HepG2 (cell line): ENCODE data around the gene NBR1. TPM values are rescaled to one million over a fixed set of nuclear protein-coding genes. Genes with fewer than 3 reads are reported as not detected.

Experiments used
- ATAC-seq: fragments of 200-7000 bp; cut with Tn5 transposase; 3 replicates; pipeline ENCODE4 v1.9.1; 2020; ENCODE audit warnings: mild to moderate bottlenecking, moderate library complexity
- BruUV-seq: library from RNA; stranded (reverse); fragments of 400-500 nt; replicated peaks from 2 replicates; lab custom pipeline; 2021; lab: Mats Ljungman, UMichigan
- CTCF ChIA-PET: fragments of 300-600 bp; formaldehyde crosslinking; extraction: SDS; loops from one replicate; lab custom pipeline; 2021; ENCODE audit warnings: low total read pairs, inconsistent platforms, low intra/inter-chr PET ratio; lab: Yijun Ruan, JAX
- POLR2A ChIA-PET: fragments of 350-600 bp; sonication (Branson Sonifier 250); formaldehyde crosslinking; loops from one replicate; lab custom pipeline; 2020; ENCODE audit warnings: antibody characterized with exemption, inconsistent platforms; lab: Yijun Ruan, JAX
- DNase-seq: peaks from one replicate; pipeline ENCODE4 v3.0.0-alpha.2; 2015; ENCODE audit warnings: low spot score
- FAIRE-seq: peaks from 3 replicates; lab custom pipeline; 2011; peaks lifted over from hg19 to GRCh38; lab: Jason Lieb, UNC
- H2AFZ ChIP-seq: one replicate; pipeline ENCODE4 v1.6.1; 2011; ENCODE audit warnings: low read length, inconsistent platforms
- H3K27ac ChIP-seq: fragments of 300-600 bp; 3 replicates; pipeline ENCODE4 v1.8.0; 2011; ENCODE audit warnings: mixed run types, mild to moderate bottlenecking, mixed read lengths, low read length, inconsistent platforms; ENCODE audit not compliant: insufficient read depth; ENCODE audit errors: extremely low read length
- H3K27me3 ChIP-seq, 2 experiments: fragments of 200-600 bp in 1 of 2; 2 replicates in 1 of 2; 3 replicates in 1 of 2; pipeline versions ENCODE4 v1.6.0 to v1.8.0; 2011; ENCODE audit warnings: low read length in 2 of 2, mild to moderate bottlenecking in 2 of 2, moderate library complexity in 2 of 2, inconsistent platforms in 1 of 2; ENCODE audit not compliant: insufficient read depth in 2 of 2, control insufficient read depth in 1 of 2
- H3K36me3 ChIP-seq, 2 experiments: fragments of 200-600 bp in 1 of 2; replicated peaks in 1 of 2; 2 replicates in 1 of 2; 3 replicates in 1 of 2; pipeline versions ENCODE4 v1.5.1 to v1.8.0; 2011; ENCODE audit warnings: low read length in 2 of 2, inconsistent platforms in 1 of 2; ENCODE audit not compliant: insufficient read depth in 2 of 2, control insufficient read depth in 1 of 2
- H3K4me1 ChIP-seq: 2 replicates; pipeline ENCODE4 v1.5.1; 2012; ENCODE audit warnings: low read length, inconsistent platforms; ENCODE audit not compliant: insufficient read depth
- H3K4me2 ChIP-seq: 2 replicates; pipeline ENCODE4 v1.6.0; 2011; ENCODE audit warnings: low read depth, low read length, inconsistent platforms
- H3K4me3 ChIP-seq, 3 experiments: fragments of 200-600 bp in 1 of 3; sonication (generic), shearing (Covaris generic) in 1 of 3; replicated peaks in 1 of 3; 2 replicates each; pipeline ENCODE4 v1.5.1; 2011 to 2016; ENCODE audit warnings: low read length in 3 of 3, inconsistent platforms in 2 of 3, low read depth in 2 of 3, mild to moderate bottlenecking in 2 of 3, control low read depth in 1 of 3, mixed read lengths in 1 of 3; ENCODE audit not compliant: insufficient read depth in 1 of 3
- H3K79me2 ChIP-seq: one replicate; pipeline ENCODE4 v1.6.1; 2011; ENCODE audit warnings: low read length, inconsistent platforms; ENCODE audit not compliant: insufficient read depth
- H3K9ac ChIP-seq: 2 replicates; pipeline ENCODE4 v1.6.0; 2011; ENCODE audit warnings: mild to moderate bottlenecking, low read depth, low read length, inconsistent platforms; ENCODE audit not compliant: insufficient read depth
- H3K9me3 ChIP-seq: 2 replicates; pipeline ENCODE4 v1.5.1; 2012; ENCODE audit warnings: mild to moderate bottlenecking, low read length
- H4K20me1 ChIP-seq: 2 replicates; pipeline ENCODE4 v1.6.0; 2011; ENCODE audit warnings: inconsistent platforms, mild to moderate bottlenecking, low read length, moderate library complexity; ENCODE audit not compliant: insufficient read depth
- CREB1 ChIP-seq, 2 experiments: fragments of 450-650 bp in 1 of 2; IDR thresholded peaks; 2 replicates each; pipeline ENCODE4 v1.6.1; 2016 to 2017; ENCODE audit warnings: control low read depth in 1 of 2, mild to moderate bottlenecking in 1 of 2, missing compliant biosample characterization in 1 of 2, missing genetic modification characterization in 1 of 2
- FOXA3 ChIP-seq: IDR thresholded peaks from 2 replicates; pipeline ENCODE4 v1.6.1; 2016; ENCODE audit warnings: missing genetic modification reagents, missing compliant biosample characterization
- HNRNPUL1 ChIP-seq: fragments of 200-400 bp; formaldehyde crosslinking; IDR thresholded peaks from 2 replicates; pipeline ENCODE4 v1.6.1; 2017; ENCODE audit warnings: low read depth, mild to moderate bottlenecking, low read length, moderate library complexity
- KAT8 ChIP-seq: IDR thresholded peaks from 2 replicates; pipeline ENCODE4 v1.6.1; 2016; ENCODE audit warnings: missing genetic modification reagents, missing compliant biosample characterization
- RFX3 ChIP-seq: IDR thresholded peaks from 2 replicates; pipeline ENCODE4 v1.6.1; 2016; ENCODE audit warnings: missing biosample characterization, missing genetic modification reagents
- RORA ChIP-seq: sonication (generic); formaldehyde crosslinking; IDR thresholded peaks from 2 replicates; pipeline ENCODE4 v1.5.0; 2020; ENCODE audit warnings: mild to moderate bottlenecking, missing genetic modification reagents, moderate library complexity
- WGBS: methylation state at CpG from one replicate; pipeline ENCODE4 v1.1.6; 2017; ENCODE audit warnings: low lambda C conversion rate; 5-methylcytosine and 5-hydroxymethylcytosine counted together
- in situ Hi-C: cut with HindIII; loops from 2 replicates; pipeline ENCODE4 v1.10.0; 2017; ENCODE audit warnings: low pct_unique_long_range_greater_than_20kb; ENCODE audit not compliant: extremely low pct_ligation_motif_present
- intact Hi-C: fragments of 100-400 bp; cut with micrococcal nuclease; formaldehyde crosslinking; loops from one replicate; pipeline ENCODE4 v1.10.0; 2022; ENCODE audit not compliant: unreplicated experiment
- polyA plus RNA-seq, 8 experiments: library from polyadenylated mRNA; depleted of rRNA in 3 of 8; stranded (reverse) in 7 of 8; unstranded in 1 of 8; fragments of >200 nt; fragmentation: Illumina TruSeq in 4 of 8; extraction: Trizol in 4 of 8; gene quantifications; 2 replicates each; pipeline versions ENCODE4 v1.2.1 to v1.2.3, GENCODE V29; 2011 to 2016; ENCODE audit warnings: low read depth in 4 of 8, missing spikeins in 1 of 8, mixed read lengths in 1 of 8; ENCODE audit not compliant: insufficient read depth in 1 of 8
- total RNA-seq, 5 experiments: library from RNA; depleted of rRNA; stranded (reverse); fragments of >200 nt; fragmentation: Illumina TruSeq; extraction: Trizol; gene quantifications; 2 replicates each; pipeline ENCODE4 v1.2.3, GENCODE V29; 2016; ENCODE audit warnings: low read depth in 1 of 5
- TF ChIP-seq, protein P1 (sequence below): sonication (generic); formaldehyde crosslinking; IDR thresholded peaks from 2 replicates; pipeline ENCODE4 v1.8.1; 2023; ENCODE audit warnings: mild to moderate bottlenecking, moderate library complexity, missing genetic modification reagents
- TF ChIP-seq, protein P2 (sequence below): sonication (generic); formaldehyde crosslinking; IDR thresholded peaks from 2 replicates; pipeline ENCODE4 v1.5.0; 2020; ENCODE audit warnings: mild to moderate bottlenecking, low read depth, missing genetic modification reagents, borderline replicate concordance
- TF ChIP-seq, protein P3 (sequence below): fragments of 450-650 bp; IDR thresholded peaks from 2 replicates; pipeline ENCODE4 v1.6.1; 2017; ENCODE audit warnings: mild to moderate bottlenecking
- TF ChIP-seq, protein P4 (sequence below): IDR thresholded peaks from 2 replicates; pipeline ENCODE4 v1.6.1; 2016; ENCODE audit warnings: missing biosample characterization, missing genetic modification reagents, low read depth
- TF ChIP-seq, protein P5 (sequence below): IDR thresholded peaks from 2 replicates; pipeline ENCODE4 v1.6.1; 2018; ENCODE audit warnings: missing genetic modification reagents, mild to moderate bottlenecking, missing compliant biosample characterization

Gene NBR1
- total and polyA plus RNA-seq, 2 of the 13 experiments (the other 11 are each of a cell fraction or from before 2014, with no cell fraction given), result 51.7 to 121 TPM

DNA sequence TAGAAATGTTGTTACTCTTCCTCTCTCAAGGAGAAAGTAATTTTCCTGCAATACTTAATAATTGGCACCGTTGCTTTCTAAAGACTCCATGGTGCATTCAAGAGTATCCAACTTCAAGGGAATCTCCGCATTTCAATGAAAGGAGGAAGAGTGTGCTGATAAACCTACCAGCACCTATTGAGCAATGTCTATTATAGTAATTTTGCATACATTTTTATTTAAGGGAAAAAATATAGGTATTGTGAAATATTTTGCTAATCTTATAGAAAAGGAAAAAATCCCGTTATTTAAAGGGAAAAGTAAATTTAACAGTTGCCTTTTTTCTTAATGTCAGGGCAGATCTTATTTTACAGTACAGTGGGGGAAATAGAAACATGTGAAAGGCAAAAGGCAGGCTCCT lies 39.6 kb downstream of the NBR1 start (continued):
- TF ChIP-seq, protein P1, sequence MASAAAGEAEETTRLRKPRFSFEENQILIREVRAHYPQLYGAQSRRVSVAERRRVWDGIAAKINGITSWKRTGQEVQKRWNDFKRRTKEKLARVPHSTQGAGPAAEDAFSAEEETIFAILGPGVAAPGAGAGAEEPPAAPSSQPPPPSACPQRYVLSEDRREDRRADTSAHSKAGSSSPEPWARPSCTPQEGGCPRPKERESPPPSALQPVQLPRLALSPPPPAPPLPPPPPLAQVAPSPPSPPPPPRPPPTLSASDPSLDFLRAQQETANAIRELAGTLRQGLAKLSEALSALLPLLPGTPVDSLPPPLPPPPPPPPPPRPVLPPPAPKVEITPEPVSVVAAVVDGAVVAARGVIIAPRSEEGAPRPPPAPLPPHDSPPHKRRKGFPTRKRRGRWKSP (CRISPR knock-in tag), result no peak
- no peak for TF ChIP-seq HNRNPUL1
- TF ChIP-seq, protein P2, sequence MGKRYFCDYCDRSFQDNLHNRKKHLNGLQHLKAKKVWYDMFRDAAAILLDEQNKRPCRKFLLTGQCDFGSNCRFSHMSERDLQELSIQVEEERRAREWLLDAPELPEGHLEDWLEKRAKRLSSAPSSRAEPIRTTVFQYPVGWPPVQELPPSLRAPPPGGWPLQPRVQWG, result no peak
- TF ChIP-seq, protein P3, sequence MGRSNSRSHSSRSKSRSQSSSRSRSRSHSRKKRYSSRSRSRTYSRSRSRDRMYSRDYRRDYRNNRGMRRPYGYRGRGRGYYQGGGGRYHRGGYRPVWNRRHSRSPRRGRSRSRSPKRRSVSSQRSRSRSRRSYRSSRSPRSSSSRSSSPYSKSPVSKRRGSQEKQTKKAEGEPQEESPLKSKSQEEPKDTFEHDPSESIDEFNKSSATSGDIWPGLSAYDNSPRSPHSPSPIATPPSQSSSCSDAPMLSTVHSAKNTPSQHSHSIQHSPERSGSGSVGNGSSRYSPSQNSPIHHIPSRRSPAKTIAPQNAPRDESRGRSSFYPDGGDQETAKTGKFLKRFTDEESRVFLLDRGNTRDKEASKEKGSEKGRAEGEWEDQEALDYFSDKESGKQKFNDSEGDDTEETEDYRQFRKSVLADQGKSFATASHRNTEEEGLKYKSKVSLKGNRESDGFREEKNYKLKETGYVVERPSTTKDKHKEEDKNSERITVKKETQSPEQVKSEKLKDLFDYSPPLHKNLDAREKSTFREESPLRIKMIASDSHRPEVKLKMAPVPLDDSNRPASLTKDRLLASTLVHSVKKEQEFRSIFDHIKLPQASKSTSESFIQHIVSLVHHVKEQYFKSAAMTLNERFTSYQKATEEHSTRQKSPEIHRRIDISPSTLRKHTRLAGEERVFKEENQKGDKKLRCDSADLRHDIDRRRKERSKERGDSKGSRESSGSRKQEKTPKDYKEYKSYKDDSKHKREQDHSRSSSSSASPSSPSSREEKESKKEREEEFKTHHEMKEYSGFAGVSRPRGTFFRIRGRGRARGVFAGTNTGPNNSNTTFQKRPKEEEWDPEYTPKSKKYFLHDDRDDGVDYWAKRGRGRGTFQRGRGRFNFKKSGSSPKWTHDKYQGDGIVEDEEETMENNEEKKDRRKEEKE, result no peak

DNA sequence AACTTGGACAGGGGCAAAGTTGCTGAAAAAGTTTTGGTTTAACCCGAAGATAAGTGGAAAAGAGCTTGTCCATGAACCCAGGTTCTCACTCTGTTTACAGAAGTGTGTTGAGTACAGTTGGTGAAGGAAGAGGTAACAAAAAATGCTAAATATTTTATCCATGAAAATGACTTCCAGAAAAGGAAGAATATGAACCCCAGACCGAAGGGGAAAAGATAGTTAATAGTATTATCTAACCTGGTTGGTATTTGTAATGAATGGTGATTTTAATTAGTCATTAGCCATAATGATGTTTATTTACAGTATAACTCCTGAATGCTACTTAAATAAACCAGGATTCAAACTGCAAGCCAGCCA lies 40.1 kb downstream of the NBR1 start:
- Histone ChIP-seq H3K36me3 (peaks cover 7 to 51% of the 10 kb centered on the region in 2 experiments), H3K4me1 (peaks cover 56% of the 10 kb centered on the region), H3K4me2 (peak overlapping the region; percentile 98), H3K27me3 (no peaks in the 10 kb centered on the region; a peak in 1 of 5 replicates), H3K79me2 (peaks cover 27% of the 10 kb centered on the region), H3K4me3 (peak overlapping the region; percentile 77 to 98 (median 77)), H3K9ac (peak overlapping the region; percentile 75), H2AFZ (peak overlapping the region; percentile 64), H4K20me1 (no peaks in the 10 kb centered on the region), H3K27ac (peak overlapping the region; percentile 80), H3K9me3 (no peaks in the 10 kb centered on the region)
- in situ Hi-C loops, result no loop called here
- CTCF ChIA-PET, result no interaction called here
- ATAC-seq, result no peak
- WGBS, result 3% methylated on average over 2 of the region's 2 CpGs
- no peak for DNase-seq
- BruUV-seq, result TSS peak; percentile 93
- POLR2A ChIA-PET, result interaction anchor here (0.9 to 7.6 kb wide), 22 partner anchors 9 to 204 kb away, joined by 3 to 93 read pairs (median 7); partner anchors contain the start of genes BRCA1, IFI35, NBR1 and VAT1
- FAIRE-seq, result peak; percentile 21
- intact Hi-C loops, result loop anchor here (5.0 kb wide), 1 partner anchor 189 kb away; the partner anchor contains the start of gene VAT1
- no peak for TF ChIP-seq RFX3 (CRISPR knock-in tag)
- TF ChIP-seq, protein P4, sequence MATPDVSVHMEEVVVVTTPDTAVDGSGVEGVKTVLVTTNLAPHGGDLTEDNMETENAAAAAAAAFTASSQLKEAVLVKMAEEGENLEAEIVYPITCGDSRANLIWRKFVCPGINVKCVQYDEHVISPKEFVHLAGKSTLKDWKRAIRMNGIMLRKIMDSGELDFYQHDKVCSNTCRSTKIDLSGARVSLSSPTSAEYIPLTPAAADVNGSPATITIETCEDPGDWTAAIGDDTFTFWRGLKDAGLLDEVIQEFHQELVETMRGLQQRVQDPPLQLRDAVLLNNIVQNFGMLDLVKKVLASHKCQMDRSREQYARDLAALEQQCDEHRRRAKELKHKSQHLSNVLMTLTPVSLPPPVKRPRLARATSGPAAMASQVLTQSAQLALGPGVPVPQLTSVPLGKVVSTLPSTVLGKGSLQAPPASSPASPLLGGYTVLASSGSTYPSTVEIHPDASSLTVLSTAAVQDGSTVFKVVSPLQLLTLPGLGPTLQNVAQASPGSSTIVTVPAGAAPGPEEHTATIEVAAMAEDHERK, result 0 out of 2 replicates have a peak, but pooled peaks have one; percentile 30
- TF ChIP-seq, protein P5, sequence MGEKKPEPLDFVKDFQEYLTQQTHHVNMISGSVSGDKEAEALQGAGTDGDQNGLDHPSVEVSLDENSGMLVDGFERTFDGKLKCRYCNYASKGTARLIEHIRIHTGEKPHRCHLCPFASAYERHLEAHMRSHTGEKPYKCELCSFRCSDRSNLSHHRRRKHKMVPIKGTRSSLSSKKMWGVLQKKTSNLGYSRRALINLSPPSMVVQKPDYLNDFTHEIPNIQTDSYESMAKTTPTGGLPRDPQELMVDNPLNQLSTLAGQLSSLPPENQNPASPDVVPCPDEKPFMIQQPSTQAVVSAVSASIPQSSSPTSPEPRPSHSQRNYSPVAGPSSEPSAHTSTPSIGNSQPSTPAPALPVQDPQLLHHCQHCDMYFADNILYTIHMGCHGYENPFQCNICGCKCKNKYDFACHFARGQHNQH, result peak; percentile 11; the same call in 1 of the 2 replicates
- 0 out of 2 replicates have a peak, but pooled peaks have one; percentile 12 for TF ChIP-seq FOXA3
- 0 out of 2 replicates have a peak, but pooled peaks have one; percentile 2 for TF ChIP-seq KAT8 (CRISPR knock-in tag)
- TF ChIP-seq RORA (CRISPR knock-in tag), result peak; percentile 89
- no peak for TF ChIP-seq CREB1 (IDR thresholded peaks at IDR 0.05)
- peak; percentile 46; the same call in 1 of the 2 replicates for TF ChIP-seq CREB1 (CRISPR knock-in tag; IDR thresholded peaks at IDR 0.05)
